Parathyroid adenoma (tissue), 2 donors: ENCODE measurements around the gene SLC5A10.

ENCODE experiments used
- H2AFZ ChIP-seq: fragments of 300-600 bp; sonication (generic); one replicate; pipeline ENCODE4 v1.7.0; 2017; ENCODE audit warnings: antibody characterized with exemption, mild to moderate bottlenecking
- H3K27ac ChIP-seq: fragments of 300-600 bp; sonication (generic); one replicate; pipeline ENCODE4 v1.7.0; 2017
- H3K27me3 ChIP-seq: fragments of 300-600 bp; sonication (generic); one replicate; pipeline ENCODE4 v1.7.0; 2017; ENCODE audit warnings: low read length; ENCODE audit not compliant: control insufficient read depth, insufficient read depth
- H3K36me3 ChIP-seq: fragments of 300-600 bp; sonication (generic); one replicate; pipeline ENCODE4 v1.7.0; 2017; ENCODE audit warnings: low read length; ENCODE audit not compliant: control insufficient read depth, insufficient read depth
- H3K4me1 ChIP-seq: fragments of 300-600 bp; sonication (generic); one replicate; pipeline ENCODE4 v1.7.0; 2017; ENCODE audit warnings: control low read depth
- H3K4me2 ChIP-seq: fragments of 300-600 bp; sonication (generic); one replicate; pipeline ENCODE4 v1.7.0; 2017; ENCODE audit warnings: low read length
- H3K4me3 ChIP-seq: fragments of 300-600 bp; sonication (generic); one replicate; pipeline ENCODE4 v1.7.0; 2017; ENCODE audit warnings: low read depth, low read length
- H3K79me2 ChIP-seq: fragments of 300-600 bp; sonication (generic); one replicate; pipeline ENCODE4 v1.7.0; 2017; ENCODE audit warnings: control low read depth
- H3K9ac ChIP-seq: fragments of 300-600 bp; sonication (generic); one replicate; pipeline ENCODE4 v1.7.0; 2017; ENCODE audit warnings: mild to moderate bottlenecking
- H3K9me3 ChIP-seq: fragments of 300-600 bp; sonication (generic); one replicate; pipeline ENCODE4 v1.7.0; 2017; ENCODE audit warnings: low read length; ENCODE audit not compliant: control insufficient read depth
- CTCF ChIP-seq: fragments of 300-600 bp; sonication (generic); IDR thresholded peaks from one replicate; pipeline ENCODE4 v1.7.0; 2017; ENCODE audit warnings: antibody characterized with exemption, mild to moderate bottlenecking
- donor health status: primary hyperparathyroidism.

The SLC5A10 gene

GRCh38 chr17:18978050-18978449 is 26.1 kb downstream of the SLC5A10 start:
- Histone ChIP-seq H3K4me3 (no peak overlapping the region), H3K27me3 (no peaks in the 10 kb centered on the region), H3K36me3 (no peaks in the 10 kb centered on the region), H2AFZ (no peak overlapping the region), H3K4me1 (no peaks in the 10 kb centered on the region), H3K27ac (no peak overlapping the region), H3K9me3 (no peaks in the 10 kb centered on the region), H3K4me2 (no peak overlapping the region), H3K9ac (no peak overlapping the region), H3K79me2 (no peaks in the 10 kb centered on the region)
- TF ChIP-seq CTCF: no peak

DNA sequence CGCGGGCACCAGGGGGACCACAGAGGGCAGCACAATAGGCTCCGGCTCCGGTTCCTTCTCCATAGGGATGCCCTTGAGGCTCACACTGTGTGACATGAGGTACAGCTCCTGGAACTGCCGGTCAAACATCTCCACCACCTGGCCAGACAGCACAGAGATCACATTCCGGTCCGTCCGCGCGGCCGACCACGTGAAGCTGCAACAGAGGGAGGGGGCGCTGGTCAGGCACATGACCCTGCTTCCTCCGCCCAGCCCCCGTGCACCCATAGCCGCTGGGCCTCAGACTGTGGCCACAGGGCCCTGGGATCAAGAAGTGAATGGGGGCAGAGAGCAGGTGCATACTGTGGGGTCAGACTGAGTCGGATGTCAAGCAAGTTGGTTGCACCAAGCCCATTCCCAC is 26.7 kb downstream of the SLC5A10 start:
- Histone ChIP-seq H3K36me3 (no peaks in the 10 kb centered on the region), H3K9ac (no peak overlapping the region), H2AFZ (no peak overlapping the region), H3K27me3 (no peaks in the 10 kb centered on the region), H3K4me2 (no peak overlapping the region), H3K4me1 (no peaks in the 10 kb centered on the region), H3K27ac (no peak overlapping the region), H3K4me3 (no peak overlapping the region), H3K79me2 (no peaks in the 10 kb centered on the region), H3K9me3 (no peaks in the 10 kb centered on the region)
- TF ChIP-seq CTCF: no peak

DNA sequence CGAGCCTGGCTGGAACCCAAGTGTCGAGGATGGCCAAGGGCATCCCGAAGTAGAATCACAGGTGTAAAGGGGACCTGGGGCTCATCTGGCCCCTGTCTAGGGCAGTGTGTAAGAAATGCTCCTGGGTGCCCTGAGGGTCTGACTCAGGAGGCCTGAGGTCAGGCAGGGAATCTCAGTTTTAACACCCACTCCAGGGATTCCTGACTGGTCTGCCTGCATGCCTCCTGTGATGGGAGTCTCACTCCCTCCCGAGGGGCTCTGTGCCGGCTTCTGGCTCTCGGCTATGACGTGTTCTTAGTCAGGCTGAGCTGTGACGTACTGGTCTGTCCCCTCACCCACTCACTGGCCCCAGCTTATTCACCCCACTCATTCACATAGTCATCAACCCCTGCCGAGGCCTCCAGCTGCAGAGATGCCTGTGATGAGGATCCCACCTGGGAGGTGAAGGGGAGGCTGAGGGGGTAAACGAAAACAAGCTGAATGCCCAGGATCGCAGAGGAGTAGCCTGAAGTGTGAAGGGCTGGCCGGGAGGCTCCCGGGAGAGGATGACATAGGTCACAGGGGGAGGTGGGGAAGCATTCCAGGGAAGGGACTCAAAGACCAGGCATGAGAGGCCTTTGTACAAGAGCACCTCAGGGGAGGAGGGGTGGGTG is 28.8 kb downstream of the SLC5A10 start:
- TF ChIP-seq CTCF: no peak
- Histone ChIP-seq H3K36me3 (no peaks in the 10 kb centered on the region), H3K27me3 (no peaks in the 10 kb centered on the region), H3K27ac (no peak overlapping the region), H2AFZ (no peak overlapping the region), H3K79me2 (no peaks in the 10 kb centered on the region), H3K9ac (no peak overlapping the region), H3K9me3 (no peaks in the 10 kb centered on the region), H3K4me1 (no peaks in the 10 kb centered on the region), H3K4me2 (no peak overlapping the region), H3K4me3 (no peak overlapping the region)

GRCh38 chr17:18981335-18981641 is 29.3 kb downstream of the SLC5A10 start:
- Histone ChIP-seq H2AFZ (no peak overlapping the region), H3K27ac (no peak overlapping the region), H3K9ac (no peak overlapping the region), H3K79me2 (no peaks in the 10 kb centered on the region), H3K4me2 (no peak overlapping the region), H3K36me3 (no peaks in the 10 kb centered on the region), H3K4me3 (no peak overlapping the region), H3K4me1 (no peaks in the 10 kb centered on the region), H3K9me3 (no peaks in the 10 kb centered on the region), H3K27me3 (no peaks in the 10 kb centered on the region)
- no peak for TF ChIP-seq CTCF

DNA sequence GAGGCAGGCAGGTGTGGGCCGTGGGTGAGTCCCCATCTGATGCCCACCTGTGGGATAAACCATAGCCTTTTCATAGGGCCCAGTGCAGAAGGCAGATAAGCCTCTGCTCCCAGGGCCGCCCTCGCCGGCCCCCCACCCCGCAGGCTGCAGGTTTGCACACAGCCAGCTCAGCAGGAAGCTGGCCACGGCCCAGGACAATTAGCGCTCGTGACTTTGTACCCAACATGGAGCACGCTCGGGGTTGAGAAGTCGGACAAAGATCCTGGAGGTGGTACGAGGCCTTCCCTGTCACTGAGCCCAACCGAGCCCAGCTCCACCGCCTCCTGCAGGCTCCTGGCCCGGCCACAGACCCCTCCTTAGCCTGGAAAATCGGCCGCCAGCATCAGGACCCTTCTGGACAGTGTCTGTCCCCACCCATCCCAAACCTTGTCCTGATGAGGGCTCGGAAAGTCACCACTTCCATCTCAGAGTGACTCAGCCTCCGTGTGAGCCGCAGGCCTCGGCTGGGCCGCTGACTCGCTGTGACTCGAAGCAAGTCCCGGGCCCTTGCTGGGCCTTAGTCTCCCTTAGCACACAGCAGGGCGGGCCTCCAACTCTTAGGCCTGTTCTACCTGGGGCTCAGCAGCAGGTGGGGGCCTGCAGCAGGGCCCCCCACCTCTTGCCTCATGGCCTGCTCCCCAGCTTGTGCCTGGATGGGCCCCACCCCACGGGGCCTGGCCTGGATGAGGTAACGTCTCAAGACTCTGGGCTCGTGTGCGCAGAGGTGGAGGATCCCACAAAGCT is 29.9 kb downstream of the SLC5A10 start:
- no peak for TF ChIP-seq CTCF
- Histone ChIP-seq H3K4me3 (no peak overlapping the region), H3K79me2 (no peaks in the 10 kb centered on the region), H2AFZ (no peak overlapping the region), H3K36me3 (no peaks in the 10 kb centered on the region), H3K27ac (no peak overlapping the region), H3K9ac (no peak overlapping the region), H3K4me2 (no peak overlapping the region), H3K4me1 (no peaks in the 10 kb centered on the region), H3K27me3 (no peaks in the 10 kb centered on the region), H3K9me3 (no peaks in the 10 kb centered on the region)
